HG03439 (cell line): ENCODE measurements around the gene RNASE7.
A peak's percentile ranks its signal among the peaks of the same experiment; 100 is the strongest.

Source experiments
- ATAC-seq: cut with Tn5 transposase; IDR thresholded peaks from one replicate; pipeline ENCODE4 v1.9.1; 2021; ENCODE audit warnings: mild to moderate bottlenecking, moderate library complexity; ENCODE audit not compliant: unreplicated experiment

The RNASE7 gene

DNA sequence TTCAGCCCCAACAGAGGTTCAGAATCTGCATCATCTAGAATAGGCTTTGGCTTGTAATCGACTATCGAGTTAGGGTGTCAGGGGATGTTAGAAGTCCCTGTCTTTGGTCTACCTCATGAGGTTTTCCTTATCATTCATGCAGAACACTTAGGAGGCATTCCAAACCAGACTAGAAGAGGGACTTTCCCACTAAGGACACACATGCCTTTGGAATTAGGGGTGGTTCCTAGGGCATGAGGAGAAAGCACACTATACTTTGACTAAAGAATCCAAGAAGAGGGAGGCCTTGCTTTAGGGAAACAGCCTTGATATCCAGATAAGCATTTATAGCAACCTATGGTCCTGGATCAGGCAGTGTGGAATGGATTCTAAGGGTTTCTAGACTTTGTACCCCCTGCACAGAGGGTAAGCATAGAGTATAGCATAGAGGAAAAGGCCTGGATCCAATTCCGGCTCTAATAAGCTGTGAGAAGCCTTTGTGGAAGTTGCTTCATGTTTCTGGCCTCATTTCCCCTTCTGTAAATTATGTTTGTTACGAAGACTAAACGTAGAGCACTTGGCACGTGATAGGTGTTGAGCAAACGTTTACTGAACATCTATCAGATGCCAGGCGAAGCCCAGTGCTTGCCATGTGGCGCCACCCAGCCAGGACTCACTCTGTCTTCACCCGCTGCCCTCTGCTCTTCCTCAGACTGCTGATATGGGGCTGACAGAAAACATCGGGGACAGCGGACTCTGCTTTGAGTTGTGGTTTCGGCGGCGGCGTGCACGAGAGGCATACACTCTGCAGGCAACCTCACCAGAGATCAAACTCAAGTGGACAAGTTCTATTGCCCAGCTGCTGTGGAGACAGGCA is 43.1 kb downstream of the RNASE7 start:
- no peak for ATAC-seq

DNA sequence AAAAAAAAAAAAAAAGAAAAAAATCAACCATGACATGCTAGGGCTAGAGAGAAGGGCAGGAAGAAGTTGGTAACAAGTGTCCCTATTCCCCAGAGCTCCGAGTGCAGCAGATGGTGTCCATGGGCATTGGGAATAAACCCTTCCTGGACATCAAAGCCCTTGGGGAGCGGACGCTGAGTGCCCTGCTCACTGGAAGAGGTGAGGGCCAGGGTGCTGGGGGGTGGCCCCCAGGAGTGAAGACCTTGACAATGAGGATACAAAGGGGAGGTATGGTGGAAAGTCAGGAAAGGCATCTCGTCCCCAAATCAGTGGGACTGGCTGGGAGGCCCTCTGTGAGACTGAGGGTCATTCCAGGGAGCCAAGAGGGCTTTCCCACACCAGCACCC is 44.7 kb downstream of the RNASE7 start:
- no peak for ATAC-seq

DNA sequence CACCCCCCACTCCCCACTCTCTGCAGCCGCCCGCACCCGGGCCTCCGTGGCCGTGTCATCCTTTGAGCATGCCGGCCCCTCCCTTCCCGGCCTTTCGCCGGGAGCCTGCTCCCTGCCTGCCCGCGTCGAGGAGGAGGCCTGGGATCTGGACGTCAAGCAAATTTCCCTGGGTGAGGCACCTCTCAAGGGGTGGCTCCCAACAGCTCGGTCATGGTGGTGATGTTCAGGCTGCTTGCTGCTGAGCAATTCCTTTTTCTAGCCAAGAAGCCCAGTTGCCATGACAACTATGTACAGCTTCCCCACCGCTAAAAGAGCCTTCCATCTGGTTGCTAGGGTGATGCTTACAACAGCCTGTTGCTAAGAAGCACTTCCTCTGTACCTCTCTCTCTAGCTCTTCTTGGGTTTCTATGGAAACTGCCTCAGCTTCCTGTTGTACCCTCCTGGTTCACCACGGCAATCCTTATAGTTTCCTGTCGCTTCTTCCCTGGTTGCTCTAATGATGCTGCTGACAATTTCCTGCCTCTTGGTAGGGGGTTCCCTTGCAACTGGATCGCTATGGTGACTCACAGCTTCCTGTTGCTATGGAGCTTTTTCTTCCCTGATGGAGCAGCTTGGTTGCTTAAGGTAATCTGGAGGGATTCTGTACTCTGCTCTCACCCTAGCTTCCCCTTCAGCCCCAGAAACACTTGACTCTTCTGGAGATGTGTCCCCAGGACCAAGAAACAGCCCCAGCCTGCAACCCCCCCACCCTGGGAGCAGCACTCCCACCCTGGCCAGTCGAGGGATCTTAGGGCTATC is 45.3 kb downstream of the RNASE7 start:
- ATAC-seq, result no peak

DNA sequence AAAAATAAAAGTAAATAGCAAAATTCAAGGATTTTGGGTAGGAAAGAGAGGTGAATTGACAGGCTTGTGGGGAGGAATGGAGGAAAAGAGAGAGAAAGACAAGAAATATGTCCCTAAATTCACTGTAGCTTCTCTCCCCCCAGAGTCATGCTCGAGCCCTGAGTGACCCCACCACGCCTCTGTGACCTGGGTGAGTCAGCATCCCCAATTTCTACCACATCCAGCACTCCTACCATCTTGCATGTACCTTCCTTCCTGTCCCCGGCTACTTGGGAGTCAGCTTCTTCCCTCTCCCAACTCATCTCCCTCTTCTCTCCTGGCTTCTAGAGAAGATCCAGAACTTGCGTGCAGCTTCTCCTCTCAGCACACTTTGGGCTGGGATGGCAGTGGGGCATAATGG is 46.5 kb downstream of the RNASE7 start:
- ATAC-seq, result no peak

GRCh38 chr14:21089271-21089670 is 47.1 kb downstream of the RNASE7 start:
- ATAC-seq, result no peak

- ATAC-seq, result no peak
Observed at GRCh38 chr14:21089877-21090193, 47.7 kb downstream of the RNASE7 start.

- no peak for ATAC-seq
Observed at GRCh38 chr14:21090194-21090939, 48.2 kb downstream of the RNASE7 start.

GRCh38 chr14:21090940-21091663 is 48.9 kb downstream of the RNASE7 start:
- no peak for ATAC-seq

- no peak for ATAC-seq
Observed at GRCh38 chr14:21091821-21092272, 49.7 kb downstream of the RNASE7 start.

GRCh38 chr14:21092273-21093011 is 50.3 kb downstream of the RNASE7 start:
- ATAC-seq, result peak; percentile 88

GRCh38 chr14:21093018-21093417 is 50.9 kb downstream of the RNASE7 start:
- ATAC-seq, result no peak
